NCI-H187 treated with DMSO at 0.1 percent for 48 hours (cell line): ENCODE measurements around the gene SP1.

ENCODE experiments used
- DNase-seq: peaks from one replicate; lab custom pipeline; 2025; lab: John Stamatoyannopoulos, UW

Gene SP1

GRCh38 chr12:53451661-53452158, 71.7 kb downstream of the SP1 start, which contains the start of gene PCBP2:
TSS of gene PCBP2 (plus strand) at chr12:53452102. CDS start at chr12:53454801, 2,699 bp downstream.
- DNase-seq: peak; percentile 99

DNA sequence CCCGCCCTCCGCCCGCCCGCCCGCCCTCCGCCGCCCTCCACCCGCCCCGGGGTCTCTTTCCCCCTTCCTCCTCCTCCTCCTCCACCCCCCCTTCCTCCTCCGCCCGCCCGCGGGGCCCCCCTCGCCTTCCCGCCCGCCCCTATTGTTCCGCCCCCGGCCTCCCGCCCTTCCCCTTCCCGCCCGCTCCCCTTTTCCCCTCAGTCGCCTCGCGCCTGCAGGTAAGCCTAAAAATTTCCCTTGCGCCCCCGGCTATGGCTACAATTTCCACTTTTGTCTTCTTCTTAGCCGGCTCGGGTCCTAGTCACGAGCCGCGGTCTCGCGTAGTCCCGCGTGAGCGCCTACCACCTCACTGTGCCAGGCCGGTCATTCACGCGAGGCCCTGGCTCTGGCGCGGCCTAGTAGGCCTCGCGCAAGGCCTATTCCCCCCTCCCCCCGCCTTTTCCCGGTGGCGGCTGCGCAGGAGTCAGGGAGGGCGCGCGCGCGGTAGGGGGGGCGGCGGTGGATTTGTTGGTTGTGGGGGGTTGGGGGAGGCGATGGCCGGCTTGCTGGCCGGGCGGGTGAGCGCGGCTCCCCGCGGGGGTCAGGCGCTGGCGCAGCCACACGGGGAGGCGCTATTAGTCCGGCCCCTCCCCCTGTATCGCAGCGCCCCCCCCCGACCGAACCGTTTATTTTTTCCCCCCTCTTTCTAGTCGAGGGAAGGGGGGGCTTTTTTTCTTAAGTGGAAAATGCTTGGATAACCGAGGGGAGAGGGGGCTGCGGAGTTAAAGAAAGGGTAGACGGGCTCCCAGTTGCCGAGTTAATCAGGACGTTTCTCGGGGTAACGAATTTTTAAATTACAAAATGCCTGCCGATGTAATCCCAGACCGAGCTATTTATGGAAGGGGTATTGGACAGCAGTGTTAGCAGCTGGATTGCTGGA, 72.4 kb downstream of the SP1 start:
- DNase-seq: peak; percentile 12

DNA sequence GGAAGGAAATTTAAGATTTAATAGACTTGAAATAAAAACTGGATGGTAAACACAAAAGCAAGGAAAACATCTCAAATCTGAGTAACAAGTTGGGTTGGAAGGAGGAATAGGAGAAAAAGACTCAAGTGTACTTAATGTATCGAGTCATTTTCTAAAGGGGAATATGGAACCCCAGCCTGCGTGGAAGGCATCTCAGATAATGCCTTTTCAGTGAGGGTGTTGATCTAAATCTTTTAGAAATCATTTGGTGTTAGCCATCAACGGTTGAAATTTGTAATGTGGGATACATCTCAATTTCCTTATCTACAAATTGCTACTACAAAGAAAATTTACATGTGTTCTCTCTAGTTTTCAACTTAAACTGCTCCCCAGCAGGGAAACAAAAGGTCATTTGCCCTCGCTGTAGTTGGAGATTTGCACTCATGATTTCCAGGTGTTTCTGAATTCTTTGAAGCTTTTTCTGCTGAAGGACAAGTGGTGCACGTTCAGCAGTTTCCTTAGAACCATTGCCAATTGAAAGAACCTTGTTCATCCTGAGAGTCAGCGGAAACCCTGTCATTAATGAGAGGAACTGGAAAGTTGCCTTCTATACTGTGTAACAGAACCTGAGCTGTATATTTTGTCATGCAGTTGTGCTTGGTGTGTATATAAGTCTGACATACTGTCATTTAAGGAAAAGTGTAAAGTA, 74.1 kb downstream of the SP1 start:
- no peak for DNase-seq

- DNase-seq: no peak
Measured at GRCh38 chr12:53454707-53455106, 74.7 kb downstream of the SP1 start.

DNA sequence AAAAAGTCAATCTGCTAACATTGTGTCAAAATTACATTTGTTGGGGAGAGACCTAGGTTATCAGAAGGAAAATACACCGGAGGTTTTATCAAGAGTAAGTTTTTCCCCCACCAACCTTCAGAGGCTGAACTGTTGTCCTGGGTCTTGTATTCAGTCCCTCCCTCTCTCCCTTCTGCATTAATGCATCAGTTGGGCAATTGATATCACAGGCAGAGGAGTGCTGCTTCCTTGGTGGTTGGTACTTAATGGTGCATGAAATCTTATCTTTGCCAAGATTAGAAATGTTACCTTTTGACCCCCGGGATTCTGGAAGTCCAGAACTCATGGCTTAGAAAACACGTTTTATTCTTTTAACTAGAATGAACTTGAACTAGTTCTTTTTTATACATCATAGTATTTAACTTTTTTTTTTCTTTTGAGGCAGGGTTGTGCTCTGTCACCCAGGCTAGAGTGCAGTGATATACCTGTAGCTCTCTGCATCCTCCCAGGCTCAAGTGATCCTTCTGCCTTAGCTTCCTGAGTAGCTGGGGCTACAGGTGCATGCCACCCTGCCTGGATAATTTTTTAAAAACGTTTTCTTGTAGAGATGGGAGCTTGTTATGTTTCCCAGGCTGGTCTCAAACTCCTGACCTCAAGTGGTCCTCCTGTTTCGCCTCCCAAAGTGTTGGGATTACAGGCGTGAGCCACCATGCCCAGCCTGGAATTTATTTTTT, 76.8 kb downstream of the SP1 start:
- no peak for DNase-seq

DNA sequence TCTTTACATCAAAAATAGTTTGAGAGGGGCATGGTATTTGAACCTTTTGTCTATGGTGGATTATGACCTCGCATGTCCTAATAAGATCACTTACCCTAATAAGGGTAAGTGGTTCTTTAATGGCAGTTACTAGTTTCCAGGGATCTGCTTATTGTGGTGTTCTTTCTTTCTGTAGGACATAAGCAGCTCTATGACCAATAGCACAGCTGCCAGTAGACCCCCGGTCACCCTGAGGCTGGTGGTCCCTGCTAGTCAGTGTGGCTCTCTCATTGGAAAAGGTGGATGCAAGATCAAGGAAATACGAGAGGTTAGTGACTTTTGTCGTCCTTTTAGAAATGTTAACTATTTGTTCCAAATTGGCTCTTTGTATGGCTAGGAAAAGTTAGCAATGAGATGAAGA, 79.1 kb downstream of the SP1 start:
- DNase-seq: no peak

DNA sequence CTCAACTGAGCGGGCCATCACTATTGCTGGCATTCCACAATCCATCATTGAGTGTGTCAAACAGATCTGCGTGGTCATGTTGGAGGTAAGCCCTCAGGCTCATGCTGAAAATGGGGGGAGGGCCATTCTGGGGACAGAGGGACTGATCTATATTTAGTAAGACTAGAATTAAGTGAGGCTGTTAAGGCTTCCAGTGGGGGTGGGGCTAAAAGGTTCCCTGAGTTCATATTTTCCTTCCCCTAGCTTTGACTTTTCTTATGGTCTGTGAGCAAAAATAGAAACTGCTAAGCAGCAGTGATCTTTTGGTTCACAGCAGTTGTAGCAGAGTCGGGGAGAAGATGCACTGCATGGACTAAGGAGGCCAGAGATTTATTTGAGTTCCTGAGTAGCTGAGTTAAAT, 81.1 kb downstream of the SP1 start:
- DNase-seq: no peak

GRCh38 chr12:53461591-53461990, 81.6 kb downstream of the SP1 start:
- DNase-seq: no peak

DNA sequence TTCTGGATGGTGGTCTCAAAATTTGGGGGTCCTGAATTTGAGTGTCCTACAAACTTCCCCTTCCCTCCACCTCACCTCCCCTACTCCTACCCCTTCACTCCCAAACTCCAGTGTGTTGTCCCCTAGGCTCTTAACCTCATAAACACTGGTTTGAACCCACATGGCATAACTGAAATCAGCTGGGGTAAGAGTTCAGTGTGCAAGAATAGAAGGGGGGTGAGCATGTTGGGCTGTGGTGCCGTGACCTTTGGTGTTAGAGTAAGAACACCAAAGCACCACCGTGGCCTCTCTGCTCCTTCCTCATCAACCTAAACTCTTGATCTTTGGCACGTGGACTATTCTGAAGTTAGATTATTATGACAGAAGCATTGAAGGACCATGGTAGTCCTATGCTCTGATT, 83.0 kb downstream of the SP1 start:
- no peak for DNase-seq

- no peak for DNase-seq
Measured at GRCh38 chr12:53463802-53464560, 84.0 kb downstream of the SP1 start.

DNA sequence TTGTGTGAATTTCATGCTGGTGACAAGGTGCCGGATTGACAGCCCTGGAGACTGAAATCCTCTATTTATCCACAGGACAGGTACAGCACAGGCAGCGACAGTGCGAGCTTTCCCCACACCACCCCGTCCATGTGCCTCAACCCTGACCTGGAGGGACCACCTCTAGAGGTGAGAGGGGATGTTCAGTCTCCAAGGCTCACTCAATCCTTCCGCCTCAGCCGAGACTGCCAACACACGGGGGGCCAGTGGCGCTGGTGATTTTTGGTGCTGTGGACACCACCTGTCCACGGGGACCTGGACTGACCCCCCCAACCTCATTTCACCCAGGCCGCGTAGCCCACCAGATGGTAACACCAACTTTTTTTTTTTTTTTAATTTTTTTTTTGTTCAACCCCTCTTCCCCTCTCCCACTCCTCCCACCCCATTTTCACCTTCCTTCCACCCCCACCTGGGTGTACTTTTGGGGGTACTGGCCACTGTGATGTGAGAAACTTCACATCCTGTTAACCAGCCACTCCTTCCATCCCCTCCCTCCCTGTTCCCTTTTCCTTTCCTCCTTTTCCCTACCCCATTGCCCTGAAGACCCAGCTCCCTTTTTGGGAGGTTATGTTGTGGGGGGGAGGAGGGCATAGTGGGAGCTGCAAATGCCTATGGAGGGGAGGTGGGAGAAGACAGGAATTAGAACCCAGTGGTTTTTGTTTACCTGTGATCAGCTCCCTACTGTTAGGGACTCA, 84.9 kb downstream of the SP1 start:
- no peak for DNase-seq

- no peak for DNase-seq
Measured at GRCh38 chr12:53465679-53466078, 85.7 kb downstream of the SP1 start.
